Left lung (tissue), 10 donors: ENCODE measurements around the gene NFS1. TPM values are rescaled to one million over a fixed set of nuclear protein-coding genes. Genes with fewer than 3 reads are reported as not detected.

Experiments
- ATAC-seq: fragments of 200-7000 bp; cut with Tn5 transposase; one replicate; pipeline ENCODE4 v1.9.1; 2020; ENCODE audit warnings: moderate library complexity
- DNase-seq, 4 donors: peaks; one replicate each; pipeline ENCODE4 v3.0.0-alpha.2; 2013 to 2020
- H3K27ac ChIP-seq, 2 donors: fragments of 200-600 bp; sonication (generic) in 1 of 2; one replicate each; pipeline versions ENCODE4 v1.5.0 to v1.8.0; 2020 to 2021
- H3K27me3 ChIP-seq, 2 donors: fragments of 200-600 bp; sonication (generic) in 1 of 2; one replicate each; pipeline versions ENCODE4 v1.5.0 to v1.8.0; 2020 to 2021
- H3K36me3 ChIP-seq, 2 donors: fragments of 200-600 bp; sonication (generic) in 1 of 2; one replicate each; pipeline versions ENCODE4 v1.5.0 to v1.8.0; 2020 to 2021
- H3K4me1 ChIP-seq, 2 donors: fragments of 200-600 bp; one replicate each; pipeline ENCODE4 v1.8.0; 2021
- H3K4me3 ChIP-seq, 2 donors: fragments of 200-600 bp; sonication (generic) in 1 of 2; one replicate each; pipeline versions ENCODE4 v1.5.0 to v1.8.0; 2020 to 2021; ENCODE audit warnings: mild to moderate bottlenecking in 1 of 2
- H3K9me3 ChIP-seq, 2 donors: fragments of 200-600 bp; sonication (generic) in 1 of 2; one replicate each; pipeline versions ENCODE4 v1.5.0 to v1.8.0; 2020 to 2021
- intact Hi-C, 2 donors: fragments of 100-400 bp; cut with DNase I; formaldehyde crosslinking; loops; one replicate each; pipeline versions ENCODE4 v1.11.2 to v1.14.2; 2022
- polyA plus RNA-seq, 6 donors: library from polyadenylated mRNA; unstranded; fragments of 120-200 nt; gene quantifications; one replicate each; pipeline ENCODE4 v1.2.1, GENCODE V29; 2013; ENCODE audit not compliant: insufficient read length in 6 of 6
- total RNA-seq, 2 donors: library from RNA; stranded (reverse); fragmentation: NEBNext Ultra II Directional; extraction: Animal tissue kit (Norgen Biotek cat#: 25700); gene quantifications; one replicate each; pipeline ENCODE4 v1.2.1, GENCODE V29; 2021
- TF ChIP-seq, protein P1 (sequence below), 2 donors: fragments of 200-600 bp; sonication (generic) in 1 of 2; IDR thresholded peaks; one replicate each; pipeline versions ENCODE4 v1.5.0 to v1.8.0; 2021; ENCODE audit warnings: antibody characterized with exemption in 2 of 2
- donor health status: DM: no; HTN: yes; CAD: no.
- donor health status: DM: no; HTN: no; CAD: no.

Gene NFS1
- total and polyA plus RNA-seq, 8 donors = 18.5 to 32.5 (median 20.5) TPM

DNA sequence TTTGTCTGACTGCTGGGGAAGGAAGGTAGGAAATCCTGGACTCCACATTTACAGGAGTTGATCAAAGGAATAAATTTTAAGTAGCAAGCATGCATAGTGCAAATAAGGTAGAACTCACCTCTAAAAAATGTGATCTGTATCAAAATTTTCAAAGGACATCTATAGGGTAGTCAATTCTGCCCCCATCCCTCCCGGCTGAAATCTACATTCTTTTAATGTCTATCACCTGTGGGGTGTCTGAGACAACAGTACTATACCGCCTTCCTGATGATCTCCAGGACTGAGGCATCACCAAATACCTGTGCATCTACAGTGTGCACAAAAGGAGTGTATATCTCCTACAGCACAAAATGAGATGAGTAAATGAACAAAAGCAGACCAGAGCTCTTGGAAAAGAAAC lies 54.3 kb downstream of the NFS1 start:
- Histone ChIP-seq H3K27me3 (no peaks in the 10 kb centered on the region), H3K27ac (no peak overlapping the region), H3K4me1 (peaks cover 6 to 28% of the 10 kb centered on the region in 2 donors), H3K36me3 (no peaks in the 10 kb centered on the region), H3K9me3 (no peaks in the 10 kb centered on the region), H3K4me3 (no peak overlapping the region)
- TF ChIP-seq, protein P1, sequence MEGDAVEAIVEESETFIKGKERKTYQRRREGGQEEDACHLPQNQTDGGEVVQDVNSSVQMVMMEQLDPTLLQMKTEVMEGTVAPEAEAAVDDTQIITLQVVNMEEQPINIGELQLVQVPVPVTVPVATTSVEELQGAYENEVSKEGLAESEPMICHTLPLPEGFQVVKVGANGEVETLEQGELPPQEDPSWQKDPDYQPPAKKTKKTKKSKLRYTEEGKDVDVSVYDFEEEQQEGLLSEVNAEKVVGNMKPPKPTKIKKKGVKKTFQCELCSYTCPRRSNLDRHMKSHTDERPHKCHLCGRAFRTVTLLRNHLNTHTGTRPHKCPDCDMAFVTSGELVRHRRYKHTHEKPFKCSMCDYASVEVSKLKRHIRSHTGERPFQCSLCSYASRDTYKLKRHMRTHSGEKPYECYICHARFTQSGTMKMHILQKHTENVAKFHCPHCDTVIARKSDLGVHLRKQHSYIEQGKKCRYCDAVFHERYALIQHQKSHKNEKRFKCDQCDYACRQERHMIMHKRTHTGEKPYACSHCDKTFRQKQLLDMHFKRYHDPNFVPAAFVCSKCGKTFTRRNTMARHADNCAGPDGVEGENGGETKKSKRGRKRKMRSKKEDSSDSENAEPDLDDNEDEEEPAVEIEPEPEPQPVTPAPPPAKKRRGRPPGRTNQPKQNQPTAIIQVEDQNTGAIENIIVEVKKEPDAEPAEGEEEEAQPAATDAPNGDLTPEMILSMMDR (IDR thresholded peaks at IDR 0.05) = no peak
- intact Hi-C loops = no loop called here
- ATAC-seq (no peak), DNase-seq (no peak)

DNA sequence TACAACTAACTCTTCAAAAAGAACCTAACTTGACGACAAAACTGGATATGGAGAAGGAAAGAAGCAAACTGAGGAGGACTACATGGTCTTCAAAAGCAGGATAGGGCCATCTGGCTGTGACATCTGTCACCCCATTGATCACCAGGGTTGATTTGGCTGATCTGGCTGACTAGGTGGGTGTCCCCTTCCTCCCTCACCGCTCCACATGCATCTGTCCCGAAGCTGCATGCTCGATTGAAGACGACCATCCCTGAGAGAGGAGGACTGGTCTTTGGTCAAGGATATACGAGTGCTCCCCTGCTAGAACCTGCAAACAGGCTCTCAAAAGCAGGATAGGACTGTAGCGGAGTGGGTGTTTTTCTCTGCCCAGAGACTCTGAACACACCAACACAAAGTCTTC lies 56.1 kb downstream of the NFS1 start:
- TF ChIP-seq, protein P1 (IDR thresholded peaks at IDR 0.05) = no peak
- Histone ChIP-seq H3K27me3 (no peaks in the 10 kb centered on the region), H3K27ac (no peak overlapping the region), H3K36me3 (no peaks in the 10 kb centered on the region), H3K9me3 (no peaks in the 10 kb centered on the region), H3K4me1 (peaks cover 0 to 11% of the 10 kb centered on the region in 2 donors), H3K4me3 (no peak overlapping the region)
- intact Hi-C loops = no loop called here
- ATAC-seq (no peak), DNase-seq (no peak)

DNA sequence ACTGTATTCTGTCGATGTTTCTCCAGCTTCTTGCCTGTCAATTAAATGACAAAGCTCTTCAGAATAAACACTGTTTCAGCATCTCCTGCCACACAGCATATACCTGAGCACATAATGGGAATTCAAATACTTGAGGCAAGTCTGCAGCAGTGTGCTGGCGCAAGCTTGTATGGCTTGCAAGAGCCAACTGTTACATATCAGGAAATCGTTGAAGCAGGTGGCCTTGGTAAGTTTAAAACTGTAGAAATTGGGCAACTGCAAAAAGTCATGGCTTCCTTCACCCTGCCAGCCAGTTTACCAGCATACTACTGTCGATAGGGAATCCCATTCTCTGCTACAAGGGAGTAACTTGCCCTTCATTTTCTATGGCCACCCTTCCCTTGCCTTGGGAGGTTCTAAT lies 57.4 kb downstream of the NFS1 start:
- TF ChIP-seq, protein P1 (IDR thresholded peaks at IDR 0.05) = no peak
- Histone ChIP-seq H3K9me3 (no peaks in the 10 kb centered on the region), H3K4me3 (no peak overlapping the region), H3K36me3 (no peaks in the 10 kb centered on the region), H3K27ac (no peak overlapping the region), H3K4me1 (peaks cover 0 to 11% of the 10 kb centered on the region in 2 donors), H3K27me3 (no peaks in the 10 kb centered on the region)
- intact Hi-C loops = no loop called here
- no peak for ATAC-seq
- no peak for DNase-seq

DNA sequence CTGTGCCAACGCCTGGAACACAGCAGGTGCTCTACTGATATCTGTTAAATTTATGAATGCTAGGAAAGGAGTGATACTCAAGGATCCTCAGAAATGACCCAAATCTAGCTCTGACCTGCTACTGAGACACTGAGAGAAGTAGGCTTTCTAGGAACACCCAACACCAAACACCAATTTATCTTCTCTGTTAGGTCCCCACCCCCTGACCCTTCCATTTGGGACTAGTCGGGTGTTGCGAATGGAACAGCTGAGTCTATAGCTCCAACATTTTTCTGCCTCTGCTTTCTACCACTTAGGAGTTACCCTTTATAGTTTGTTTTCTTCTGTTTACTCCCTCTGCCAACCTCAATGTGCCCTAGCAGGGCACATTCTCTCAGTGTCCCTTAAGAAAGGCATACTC lies 58.4 kb downstream of the NFS1 start:
- no peaks in the 10 kb centered on the region for H3K36me3 ChIP-seq
- no peak for ATAC-seq

DNA sequence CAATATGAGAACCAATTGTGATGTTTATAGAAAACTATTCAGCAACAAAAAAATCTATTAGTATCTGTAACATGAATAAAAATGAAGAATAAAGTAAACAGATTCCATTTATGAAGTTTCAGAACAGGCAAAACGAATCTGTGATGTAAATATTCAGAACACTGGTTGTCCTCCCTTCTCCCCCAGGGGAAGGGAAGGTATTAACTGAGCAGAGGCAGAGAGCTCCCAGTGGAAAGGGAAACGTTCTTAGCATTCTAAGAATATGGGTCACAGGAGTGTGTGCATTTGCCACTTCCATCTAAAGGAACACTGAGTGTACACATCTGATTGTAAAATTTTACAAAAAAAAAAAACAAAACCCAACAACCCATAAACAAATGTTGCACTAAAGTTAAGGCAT lies 60.4 kb downstream of the NFS1 start:
- intact Hi-C loops = no loop called here
- Histone ChIP-seq H3K4me3 (no peak overlapping the region), H3K27ac (no peak overlapping the region), H3K9me3 (no peaks in the 10 kb centered on the region), H3K36me3 (no peaks in the 10 kb centered on the region), H3K4me1 (peaks cover 0 to 17% of the 10 kb centered on the region in 2 donors), H3K27me3 (no peaks in the 10 kb centered on the region)
- no peak for DNase-seq
- ATAC-seq = no peak
- TF ChIP-seq, protein P1 (IDR thresholded peaks at IDR 0.05) = no peak

More for the DNA sequence above, 58.4 kb downstream of the NFS1 start:
- no peak overlapping the region for H3K27ac ChIP-seq
- TF ChIP-seq, protein P1 (IDR thresholded peaks at IDR 0.05) = no peak
- no peak for DNase-seq
- H3K9me3 ChIP-seq = no peaks in the 10 kb centered on the region
- H3K4me3 ChIP-seq = no peak overlapping the region
- intact Hi-C loops = no loop called here
- peaks cover 0 to 19% of the 10 kb centered on the region in 2 donors for H3K4me1 ChIP-seq
- H3K27me3 ChIP-seq = no peaks in the 10 kb centered on the region
